Measurements from ENCODE around the gene TMEM178A.

GRCh38 chr2:39646267-39646666 lies 19.4 kb upstream of the TMEM178A start:
- TF ChIP-seq CTCF (IDR thresholded peaks at IDR 0.05), result no peak
- no peak for TF ChIP-seq POLR2A (IDR thresholded peaks at IDR 0.05)
